GM23338 (cell line): ENCODE results near the gene NPEPL1.

Experiments
- CREB1 ChIP-seq: fragments of 250-450 bp; sonication (Bioruptor Pico); IDR thresholded peaks from 2 replicates; pipeline ENCODE4 v1.5.0; 2020; ENCODE audit warnings: low read depth, mild to moderate bottlenecking, moderate library complexity
- EZH2 ChIP-seq: fragments of 200-600 bp; sonication (generic); IDR thresholded peaks from one replicate; pipeline ENCODE4 v1.8.0; 2017; ENCODE audit warnings: antibody characterized with exemption, mild to moderate bottlenecking, low read depth; ENCODE audit not compliant: unreplicated experiment
- EZH2phosphoT487 ChIP-seq: fragments of 200-600 bp; sonication (generic); IDR thresholded peaks from one replicate; pipeline ENCODE4 v1.8.1; 2018; ENCODE audit warnings: antibody characterized with exemption; ENCODE audit not compliant: unreplicated experiment
- JUNB ChIP-seq: IDR thresholded peaks from one replicate; pipeline ENCODE4 v1.6.1; 2016; ENCODE audit warnings: antibody characterized with exemption; ENCODE audit not compliant: unreplicated experiment
- NANOG ChIP-seq: IDR thresholded peaks from 2 replicates; pipeline ENCODE4 v1.6.1; 2016; ENCODE audit warnings: antibody characterized with exemption, borderline replicate concordance
- POLR2AphosphoS5 ChIP-seq: IDR thresholded peaks from 2 replicates; pipeline ENCODE4 v1.6.1; 2016; ENCODE audit warnings: antibody characterized with exemption, low read depth
- STAT1 ChIP-seq: IDR thresholded peaks from one replicate; pipeline ENCODE4 v1.6.1; 2016; ENCODE audit warnings: antibody characterized with exemption; ENCODE audit not compliant: unreplicated experiment
- ZNF114 ChIP-seq: fragments of 250-450 bp; sonication (Bioruptor Pico); IDR thresholded peaks from 2 replicates; pipeline ENCODE4 v1.5.0; 2020; ENCODE audit warnings: mild to moderate bottlenecking, moderate library complexity
- ZNF331 ChIP-seq: fragments of 250-450 bp; sonication (Bioruptor Pico); IDR thresholded peaks from 2 replicates; pipeline ENCODE4 v1.5.0; 2020; ENCODE audit warnings: low read depth, mild to moderate bottlenecking, moderate library complexity
- TF ChIP-seq, protein P1 (sequence below), 2 experiments: fragments of 200-600 bp in 1 of 2; sonication (generic) in 1 of 2; conservative IDR thresholded peaks; 2 replicates each; pipeline versions ENCODE4 v1.5.1 to v1.6.1; 2016 to 2017; ENCODE audit warnings: antibody characterized with exemption in 2 of 2, low read depth in 2 of 2, mild to moderate bottlenecking in 2 of 2, moderate library complexity in 1 of 2
- TF ChIP-seq, protein P2 (sequence below): IDR thresholded peaks from one replicate; pipeline ENCODE4 v1.6.1; 2018; ENCODE audit warnings: antibody characterized with exemption; ENCODE audit not compliant: unreplicated experiment
- TF ChIP-seq, protein P3 (sequence below): IDR thresholded peaks from 2 replicates; pipeline ENCODE4 v1.6.1; 2016; ENCODE audit warnings: antibody characterized with exemption

DNA sequence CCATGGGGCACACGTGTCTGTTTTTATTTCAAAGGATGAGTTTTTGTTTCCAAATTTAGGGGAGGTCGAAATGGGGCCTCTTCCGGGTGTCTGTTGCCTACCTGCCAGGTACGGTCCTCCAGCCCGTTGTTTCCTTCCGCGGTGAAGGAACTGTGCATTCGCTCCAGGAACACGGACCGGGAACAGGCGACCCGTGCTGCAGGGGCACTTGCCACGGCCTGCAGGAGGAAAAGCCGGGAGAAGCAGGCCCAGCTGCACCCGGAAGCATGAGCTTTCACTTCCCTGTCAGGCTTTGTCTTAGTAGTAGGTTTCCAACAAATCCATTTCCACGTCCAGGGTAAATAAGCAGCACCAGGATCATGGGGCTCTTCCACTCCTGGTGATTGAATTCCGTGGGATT, 17.0 kb upstream of the NPEPL1 start:
- TF ChIP-seq, protein P1, sequence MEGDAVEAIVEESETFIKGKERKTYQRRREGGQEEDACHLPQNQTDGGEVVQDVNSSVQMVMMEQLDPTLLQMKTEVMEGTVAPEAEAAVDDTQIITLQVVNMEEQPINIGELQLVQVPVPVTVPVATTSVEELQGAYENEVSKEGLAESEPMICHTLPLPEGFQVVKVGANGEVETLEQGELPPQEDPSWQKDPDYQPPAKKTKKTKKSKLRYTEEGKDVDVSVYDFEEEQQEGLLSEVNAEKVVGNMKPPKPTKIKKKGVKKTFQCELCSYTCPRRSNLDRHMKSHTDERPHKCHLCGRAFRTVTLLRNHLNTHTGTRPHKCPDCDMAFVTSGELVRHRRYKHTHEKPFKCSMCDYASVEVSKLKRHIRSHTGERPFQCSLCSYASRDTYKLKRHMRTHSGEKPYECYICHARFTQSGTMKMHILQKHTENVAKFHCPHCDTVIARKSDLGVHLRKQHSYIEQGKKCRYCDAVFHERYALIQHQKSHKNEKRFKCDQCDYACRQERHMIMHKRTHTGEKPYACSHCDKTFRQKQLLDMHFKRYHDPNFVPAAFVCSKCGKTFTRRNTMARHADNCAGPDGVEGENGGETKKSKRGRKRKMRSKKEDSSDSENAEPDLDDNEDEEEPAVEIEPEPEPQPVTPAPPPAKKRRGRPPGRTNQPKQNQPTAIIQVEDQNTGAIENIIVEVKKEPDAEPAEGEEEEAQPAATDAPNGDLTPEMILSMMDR (conservative IDR thresholded peaks at IDR 0.05; ENCODE audit: low read depth in 2 of 2) = no peak
- TF ChIP-seq EZH2 (no peak), CREB1 (CRISPR knock-in tag) (no peak), POLR2AphosphoS5 (no peak), EZH2phosphoT487 (no peak), ZNF331 (CRISPR knock-in tag) (no peak), STAT1 (no peak), ZNF114 (no peak), JUNB (no peak), NANOG (no peak)
- TF ChIP-seq, protein P2, sequence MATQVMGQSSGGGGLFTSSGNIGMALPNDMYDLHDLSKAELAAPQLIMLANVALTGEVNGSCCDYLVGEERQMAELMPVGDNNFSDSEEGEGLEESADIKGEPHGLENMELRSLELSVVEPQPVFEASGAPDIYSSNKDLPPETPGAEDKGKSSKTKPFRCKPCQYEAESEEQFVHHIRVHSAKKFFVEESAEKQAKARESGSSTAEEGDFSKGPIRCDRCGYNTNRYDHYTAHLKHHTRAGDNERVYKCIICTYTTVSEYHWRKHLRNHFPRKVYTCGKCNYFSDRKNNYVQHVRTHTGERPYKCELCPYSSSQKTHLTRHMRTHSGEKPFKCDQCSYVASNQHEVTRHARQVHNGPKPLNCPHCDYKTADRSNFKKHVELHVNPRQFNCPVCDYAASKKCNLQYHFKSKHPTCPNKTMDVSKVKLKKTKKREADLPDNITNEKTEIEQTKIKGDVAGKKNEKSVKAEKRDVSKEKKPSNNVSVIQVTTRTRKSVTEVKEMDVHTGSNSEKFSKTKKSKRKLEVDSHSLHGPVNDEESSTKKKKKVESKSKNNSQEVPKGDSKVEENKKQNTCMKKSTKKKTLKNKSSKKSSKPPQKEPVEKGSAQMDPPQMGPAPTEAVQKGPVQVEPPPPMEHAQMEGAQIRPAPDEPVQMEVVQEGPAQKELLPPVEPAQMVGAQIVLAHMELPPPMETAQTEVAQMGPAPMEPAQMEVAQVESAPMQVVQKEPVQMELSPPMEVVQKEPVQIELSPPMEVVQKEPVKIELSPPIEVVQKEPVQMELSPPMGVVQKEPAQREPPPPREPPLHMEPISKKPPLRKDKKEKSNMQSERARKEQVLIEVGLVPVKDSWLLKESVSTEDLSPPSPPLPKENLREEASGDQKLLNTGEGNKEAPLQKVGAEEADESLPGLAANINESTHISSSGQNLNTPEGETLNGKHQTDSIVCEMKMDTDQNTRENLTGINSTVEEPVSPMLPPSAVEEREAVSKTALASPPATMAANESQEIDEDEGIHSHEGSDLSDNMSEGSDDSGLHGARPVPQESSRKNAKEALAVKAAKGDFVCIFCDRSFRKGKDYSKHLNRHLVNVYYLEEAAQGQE = no peak
- TF ChIP-seq, protein P3, sequence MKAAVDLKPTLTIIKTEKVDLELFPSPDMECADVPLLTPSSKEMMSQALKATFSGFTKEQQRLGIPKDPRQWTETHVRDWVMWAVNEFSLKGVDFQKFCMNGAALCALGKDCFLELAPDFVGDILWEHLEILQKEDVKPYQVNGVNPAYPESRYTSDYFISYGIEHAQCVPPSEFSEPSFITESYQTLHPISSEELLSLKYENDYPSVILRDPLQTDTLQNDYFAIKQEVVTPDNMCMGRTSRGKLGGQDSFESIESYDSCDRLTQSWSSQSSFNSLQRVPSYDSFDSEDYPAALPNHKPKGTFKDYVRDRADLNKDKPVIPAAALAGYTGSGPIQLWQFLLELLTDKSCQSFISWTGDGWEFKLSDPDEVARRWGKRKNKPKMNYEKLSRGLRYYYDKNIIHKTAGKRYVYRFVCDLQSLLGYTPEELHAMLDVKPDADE = no peak
